ENCODE measurements around the gene C14orf119. TPM values are rescaled to one million over a fixed set of nuclear protein-coding genes. Genes with fewer than 3 reads are reported as not detected.

Gene C14orf119
- total RNA-seq, 4 donors from 2014 or later: 9.5 to 28.8 (median 13.8) TPM

DNA sequence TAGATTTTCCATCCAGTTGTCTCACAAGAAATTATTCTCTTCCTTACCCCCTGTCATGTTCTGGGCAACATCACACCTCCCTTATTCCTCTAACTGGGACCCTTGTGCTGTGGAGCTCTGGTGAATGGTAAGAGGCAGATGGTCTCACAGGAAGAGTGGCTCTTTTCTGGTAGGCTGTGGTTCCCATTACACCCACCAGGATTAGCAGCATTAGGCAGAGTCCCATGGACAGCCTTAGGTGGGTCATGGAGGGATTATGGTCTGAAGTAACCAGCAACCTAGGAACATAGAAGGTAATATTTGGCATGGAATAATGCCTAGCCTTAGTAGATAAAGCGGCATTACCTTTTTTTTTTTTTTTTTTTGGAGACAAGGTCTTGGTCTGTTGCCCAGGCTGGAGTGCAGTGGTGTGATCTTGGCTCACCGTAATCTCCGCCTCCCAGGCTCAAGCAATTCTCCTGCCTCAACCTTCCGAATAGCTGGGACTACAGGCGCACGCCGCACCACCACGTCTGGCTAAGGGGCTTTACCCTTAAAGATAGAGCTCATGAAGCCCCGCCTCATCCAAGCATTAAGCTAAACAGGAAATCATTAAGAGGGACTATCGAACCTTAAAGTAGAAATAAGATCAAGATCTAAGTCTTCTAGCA is 4.0 kb downstream of the C14orf119 start:
- no peak overlapping the region for H3K27ac ChIP-seq
- peaks cover 0 to 12% of the 10 kb centered on the region in 2 donors for H3K36me3 ChIP-seq
- intact Hi-C loops (cut with DNase I; ENCODE audit: low total_unique reads): no loop called here
- no peak overlapping the region for H3K4me3 ChIP-seq
- TF ChIP-seq, protein P1, sequence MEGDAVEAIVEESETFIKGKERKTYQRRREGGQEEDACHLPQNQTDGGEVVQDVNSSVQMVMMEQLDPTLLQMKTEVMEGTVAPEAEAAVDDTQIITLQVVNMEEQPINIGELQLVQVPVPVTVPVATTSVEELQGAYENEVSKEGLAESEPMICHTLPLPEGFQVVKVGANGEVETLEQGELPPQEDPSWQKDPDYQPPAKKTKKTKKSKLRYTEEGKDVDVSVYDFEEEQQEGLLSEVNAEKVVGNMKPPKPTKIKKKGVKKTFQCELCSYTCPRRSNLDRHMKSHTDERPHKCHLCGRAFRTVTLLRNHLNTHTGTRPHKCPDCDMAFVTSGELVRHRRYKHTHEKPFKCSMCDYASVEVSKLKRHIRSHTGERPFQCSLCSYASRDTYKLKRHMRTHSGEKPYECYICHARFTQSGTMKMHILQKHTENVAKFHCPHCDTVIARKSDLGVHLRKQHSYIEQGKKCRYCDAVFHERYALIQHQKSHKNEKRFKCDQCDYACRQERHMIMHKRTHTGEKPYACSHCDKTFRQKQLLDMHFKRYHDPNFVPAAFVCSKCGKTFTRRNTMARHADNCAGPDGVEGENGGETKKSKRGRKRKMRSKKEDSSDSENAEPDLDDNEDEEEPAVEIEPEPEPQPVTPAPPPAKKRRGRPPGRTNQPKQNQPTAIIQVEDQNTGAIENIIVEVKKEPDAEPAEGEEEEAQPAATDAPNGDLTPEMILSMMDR (IDR thresholded peaks at IDR 0.05 in 4 of 5, conservative IDR thresholded peaks at IDR 0.05 in 1 of 5): no peak
- TF ChIP-seq POLR2A (IDR thresholded peaks at IDR 0.05): no peak
- H3K9me3 ChIP-seq: no peaks in the 10 kb centered on the region
- no peaks in the 10 kb centered on the region for H3K27me3 ChIP-seq
- H3K4me1 ChIP-seq: peaks cover 11 to 16% of the 10 kb centered on the region in 2 donors
- ATAC-seq: no peak
- in situ Hi-C loops (cut with MboI; ENCODE audit: low sequenced_read_pairs in 4 of 4): no loop called here
- no peak for DNase-seq

DNA sequence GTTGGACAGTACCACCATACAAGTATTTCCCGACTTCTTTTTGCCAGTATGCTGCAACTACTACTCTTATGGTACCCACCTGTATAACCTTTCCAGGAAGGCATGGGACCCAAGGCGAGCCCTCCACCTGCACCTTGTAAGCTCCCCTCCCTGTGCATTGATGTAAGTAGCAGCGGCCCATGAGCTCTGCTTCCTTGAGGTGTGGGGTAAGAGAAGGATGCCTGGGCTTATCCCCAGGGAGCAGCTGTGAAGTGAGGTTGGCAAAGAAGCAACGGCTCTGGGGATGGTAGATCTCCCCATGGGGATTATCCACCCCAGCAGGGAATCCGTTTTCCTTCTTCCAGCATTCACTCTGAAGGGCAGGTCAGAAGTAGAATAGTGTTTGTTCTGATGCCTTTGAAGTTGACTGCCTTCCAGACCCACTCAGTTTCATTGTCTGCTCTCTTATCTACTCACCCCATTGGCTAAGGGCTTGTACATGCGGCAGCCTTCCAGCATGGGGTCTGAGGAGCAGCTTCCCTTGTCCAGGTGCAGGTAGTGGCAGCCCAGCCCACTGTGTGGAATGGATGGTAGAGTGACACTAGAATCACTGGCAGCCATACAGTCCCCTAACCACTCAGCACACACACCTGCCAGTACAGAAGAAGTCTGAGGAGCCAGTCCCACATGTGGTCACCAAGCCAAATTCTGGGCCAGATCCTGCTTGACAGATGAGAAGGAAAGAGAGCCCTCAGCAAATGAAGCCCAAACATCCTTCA is 6.1 kb downstream of the C14orf119 start:
- intact Hi-C loops (cut with DNase I; ENCODE audit: low total_unique reads) (no loop called here), in situ Hi-C loops (cut with MboI; ENCODE audit: low sequenced_read_pairs in 4 of 4) (loop anchor here in 2 of 4 donors (25.0 kb wide), 1 partner anchor 186 kb away; the partner anchor contains the start of gene HOMEZ (in 2 of the 2))

DNA sequence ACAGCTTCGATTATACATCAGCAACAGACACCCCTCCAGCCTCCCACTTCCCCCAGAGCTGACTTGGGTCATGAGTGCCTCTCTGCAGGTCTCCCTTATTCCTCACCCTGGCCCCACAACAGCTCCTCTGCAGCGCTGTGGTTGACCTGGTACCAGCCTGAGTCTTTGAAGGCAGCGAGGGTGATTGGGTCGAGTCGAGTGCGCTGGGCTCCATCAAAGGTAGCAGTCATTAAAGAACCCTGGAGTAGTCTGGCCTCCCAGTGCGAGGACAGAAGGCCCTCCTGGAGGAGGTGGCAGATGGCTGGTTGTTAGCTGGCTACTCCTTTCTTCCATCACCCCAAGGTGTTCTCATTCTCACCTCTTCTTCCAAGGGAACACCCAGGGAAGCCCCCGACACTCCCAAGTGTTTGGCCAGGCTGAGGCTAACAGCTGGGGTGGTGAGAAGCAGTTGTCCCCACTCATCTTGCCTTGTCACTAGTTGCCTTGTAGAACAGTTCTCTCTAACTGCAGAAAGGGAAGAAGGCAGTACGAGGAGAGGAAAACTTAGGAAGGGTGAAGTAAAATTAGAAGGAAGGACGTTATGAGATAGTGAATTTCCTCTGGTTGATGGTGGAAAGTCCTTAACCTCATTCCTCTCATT is 6.8 kb downstream of the C14orf119 start:
- no peak for ATAC-seq
- Histone ChIP-seq H3K27ac (no peak overlapping the region), H3K4me1 (peaks cover 2 to 8% of the 10 kb centered on the region in 2 donors), H3K4me3 (no peak overlapping the region), H3K9me3 (no peaks in the 10 kb centered on the region), H3K36me3 (peaks cover 0 to 12% of the 10 kb centered on the region in 2 donors), H3K27me3 (no peaks in the 10 kb centered on the region)
- in situ Hi-C loops (cut with MboI; ENCODE audit: low sequenced_read_pairs in 4 of 4) (loop anchor here in 2 of 4 donors (25.0 kb wide), 1 partner anchor 185 kb away; the partner anchor contains the start of gene HOMEZ (in 2 of the 2)), intact Hi-C loops (cut with DNase I; ENCODE audit: low total_unique reads) (no loop called here)
- DNase-seq: no peak
- TF ChIP-seq POLR2A (IDR thresholded peaks at IDR 0.05): no peak

More for the DNA sequence above, 6.1 kb downstream of the C14orf119 start:
- Histone ChIP-seq H3K27ac (no peak overlapping the region), H3K9me3 (no peaks in the 10 kb centered on the region), H3K4me3 (no peak overlapping the region), H3K27me3 (no peaks in the 10 kb centered on the region), H3K4me1 (peaks cover 10 to 15% of the 10 kb centered on the region in 2 donors), H3K36me3 (peaks cover 0 to 12% of the 10 kb centered on the region in 2 donors)
- TF ChIP-seq POLR2A (IDR thresholded peaks at IDR 0.05): no peak
- TF ChIP-seq, protein P1 (IDR thresholded peaks at IDR 0.05 in 4 of 5, conservative IDR thresholded peaks at IDR 0.05 in 1 of 5): no peak
- DNase-seq (no peak), ATAC-seq (no peak)

DNA sequence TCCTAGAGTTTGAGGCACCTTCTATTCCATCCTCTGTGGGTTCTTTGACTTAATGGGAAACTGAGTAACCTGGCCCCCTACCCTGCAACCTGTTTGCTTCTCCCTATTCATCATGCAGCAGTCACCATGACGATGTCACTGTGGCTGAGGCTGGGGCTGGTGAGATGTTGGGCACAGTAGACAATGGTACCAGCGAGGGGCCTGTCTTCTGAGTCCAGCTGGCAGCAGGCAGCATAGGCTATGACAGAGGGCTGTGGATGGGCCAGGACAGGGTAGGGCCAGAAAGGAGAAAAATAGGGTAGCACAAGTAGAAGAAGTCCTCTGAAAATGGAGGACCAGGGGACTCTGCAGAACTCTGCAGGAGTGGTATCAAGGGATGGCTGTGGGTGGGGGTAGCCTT is 7.5 kb downstream of the C14orf119 start:
- H3K36me3 ChIP-seq: peaks cover 0 to 8% of the 10 kb centered on the region in 2 donors
- in situ Hi-C loops (cut with MboI; ENCODE audit: low sequenced_read_pairs in 4 of 4): loop anchor here in 2 of 4 donors (25.0 kb wide), 1 partner anchor 184 kb away; the partner anchor contains the start of gene HOMEZ (in 2 of the 2)
- peaks cover 0 to under 1% of the 10 kb centered on the region in 2 donors for H3K4me1 ChIP-seq
- no peak overlapping the region for H3K4me3 ChIP-seq
- H3K27me3 ChIP-seq: no peaks in the 10 kb centered on the region
- H3K9me3 ChIP-seq: no peaks in the 10 kb centered on the region
- no peak for ATAC-seq
- TF ChIP-seq, protein P1 (IDR thresholded peaks at IDR 0.05 in 4 of 5, conservative IDR thresholded peaks at IDR 0.05 in 1 of 5): no peak
- no peak for TF ChIP-seq POLR2A (IDR thresholded peaks at IDR 0.05)
- intact Hi-C loops (cut with DNase I; ENCODE audit: low total_unique reads): no loop called here
- DNase-seq: no peak
- H3K27ac ChIP-seq: no peak overlapping the region

Measured in gastrocnemius medialis (tissue), 4 donors.